Right atrium auricular region (tissue), 2 donors: ENCODE data around the gene SYK. TPM values are rescaled to one million over a fixed set of nuclear protein-coding genes. Genes with fewer than 3 reads are reported as not detected.
A peak's percentile ranks its signal among the peaks of the same experiment; 100 is the strongest.
"Not testable (repeated sequence)": the region's sequence is repeated elsewhere in the genome, so short reads cannot be mapped to it uniquely, and the experiment has no call there.

Experiments
- DNase-seq: peaks from one replicate; pipeline ENCODE4 v3.0.0-alpha.2; 2019; ENCODE audit warnings: low spot score
- H3K27ac ChIP-seq, 2 donors: fragments of 200-600 bp; sonication (generic); 1 replicate in 1 of 2; 2 replicates in 1 of 2; pipeline ENCODE4 v1.5.1; 2016 to 2019
- H3K27me3 ChIP-seq, 2 donors: fragments of 200-600 bp; sonication (generic); one replicate each; pipeline versions ENCODE4 v1.5.1 to v1.6.0; 2017 to 2019
- H3K36me3 ChIP-seq: fragments of 200-600 bp; sonication (generic); one replicate; pipeline ENCODE4 v1.5.1; 2016
- H3K4me1 ChIP-seq, 2 donors: fragments of 200-600 bp; sonication (generic); one replicate each; pipeline versions ENCODE4 v1.5.1 to v1.6.0; 2017 to 2019
- H3K4me3 ChIP-seq, 2 donors: fragments of 200-600 bp; sonication (generic); 1 replicate in 1 of 2; 2 replicates in 1 of 2; pipeline ENCODE4 v1.5.1; 2017 to 2019; ENCODE audit warnings: mild to moderate bottlenecking in 1 of 2, moderate library complexity in 1 of 2
- H3K9me3 ChIP-seq, 2 donors: fragments of 200-600 bp; sonication (generic); one replicate each; pipeline ENCODE4 v1.5.1; 2019
- CTCF ChIP-seq, 2 donors: fragments of 200-600 bp; sonication (generic); IDR thresholded peaks; one replicate each; pipeline ENCODE4 v1.5.1; 2019; ENCODE audit warnings: antibody characterized with exemption in 2 of 2
- total RNA-seq, 2 donors: library from RNA; depleted of rRNA; stranded (reverse); fragments of >200 nt; gene quantifications; one replicate each; pipeline ENCODE4 v1.1.0, GENCODE V29; 2016

The SYK gene
- total RNA-seq, 2 donors from 2014 or later: 3.4 to 6.3 TPM

GRCh38 chr9:90815183-90815943 lies 13.7 kb downstream of the SYK start:
- H3K4me1 ChIP-seq: no peaks in the 10 kb centered on the region
- no peak overlapping the region for H3K4me3 ChIP-seq
- peak; percentile 58 for DNase-seq
- H3K27me3 ChIP-seq: no peaks in the 10 kb centered on the region
- no peaks in the 10 kb centered on the region for H3K36me3 ChIP-seq
- H3K27ac ChIP-seq: no peak overlapping the region
- peaks cover 0 to 6% of the 10 kb centered on the region in 2 donors for H3K9me3 ChIP-seq
- TF ChIP-seq CTCF (IDR thresholded peaks at IDR 0.05): no peak

- TF ChIP-seq CTCF (IDR thresholded peaks at IDR 0.05): no peak
- Histone ChIP-seq H3K4me1 (no peaks in the 10 kb centered on the region), H3K36me3 (no peaks in the 10 kb centered on the region), H3K27ac (no peak overlapping the region), H3K27me3 (no peaks in the 10 kb centered on the region), H3K4me3 (no peak overlapping the region), H3K9me3 (peaks cover 0 to 6% of the 10 kb centered on the region in 2 donors)
- peak; percentile 13 for DNase-seq
These were observed 14.3 kb downstream of the SYK start for GRCh38 chr9:90815944-90816357.

- Histone ChIP-seq H3K27ac (no peak overlapping the region), H3K27me3 (no peaks in the 10 kb centered on the region), H3K4me1 (no peaks in the 10 kb centered on the region), H3K4me3 (no peak overlapping the region), H3K9me3 (peaks cover 0 to 6% of the 10 kb centered on the region in 2 donors), H3K36me3 (no peaks in the 10 kb centered on the region)
- no peak for DNase-seq
- TF ChIP-seq CTCF (IDR thresholded peaks at IDR 0.05): no peak
These were observed 15.1 kb downstream of the SYK start for GRCh38 chr9:90816690-90817089.

- DNase-seq: peak; percentile 18
- Histone ChIP-seq H3K9me3 (peaks cover 0 to 6% of the 10 kb centered on the region in 2 donors), H3K4me1 (no peaks in the 10 kb centered on the region), H3K27ac (no peak overlapping the region), H3K27me3 (no peaks in the 10 kb centered on the region), H3K4me3 (no peak overlapping the region), H3K36me3 (no peaks in the 10 kb centered on the region)
- TF ChIP-seq CTCF (IDR thresholded peaks at IDR 0.05): no peak
These were observed 16.7 kb downstream of the SYK start for GRCh38 chr9:90818279-90818678.

- DNase-seq: peak; percentile 7
- H3K27ac ChIP-seq, H3K4me3 ChIP-seq, H3K9me3 ChIP-seq, H3K27me3 ChIP-seq, H3K4me1 ChIP-seq, H3K36me3 ChIP-seq: not testable (repeated sequence)
These were observed 18.8 kb downstream of the SYK start for GRCh38 chr9:90820406-90820805.

GRCh38 chr9:90821236-90821635 lies 19.6 kb downstream of the SYK start:
- not testable (repeated sequence) for H3K9me3 ChIP-seq

GRCh38 chr9:90821697-90822096 lies 20.1 kb downstream of the SYK start:
- Histone ChIP-seq H3K27ac (no peak overlapping the region), H3K4me1 (no peaks in the 10 kb centered on the region), H3K9me3 (peaks cover 0 to 4% of the 10 kb centered on the region in 2 donors), H3K27me3 (no peaks in the 10 kb centered on the region), H3K4me3 (no peak overlapping the region), H3K36me3 (no peaks in the 10 kb centered on the region)
- no peak for DNase-seq
- TF ChIP-seq CTCF (IDR thresholded peaks at IDR 0.05): no peak

More at GRCh38 chr9:90821236-90821635, 19.6 kb downstream of the SYK start:
- not testable (repeated sequence) for H3K4me1 ChIP-seq, H3K27me3 ChIP-seq, H3K4me3 ChIP-seq, H3K36me3 ChIP-seq, H3K27ac ChIP-seq
- peak; percentile 34 for DNase-seq
